Smooth muscle cell (in vitro differentiated cells): ENCODE data around the gene TMEM92. TPM values are rescaled to one million over a fixed set of nuclear protein-coding genes. Genes with fewer than 3 reads are reported as not detected.

Experiments used
- DNase-seq: peaks from one replicate; lab custom pipeline; 2025; ENCODE audit not compliant: unreplicated experiment; lab: John Stamatoyannopoulos, UW
- H2AFZ ChIP-seq: fragments of 200-600 bp; sonication (generic); 2 replicates; pipeline ENCODE4 v1.6.0; 2016; ENCODE audit warnings: antibody characterized with exemption, low read depth, mild to moderate bottlenecking
- H3F3A ChIP-seq: fragments of 200-600 bp; sonication (generic); 2 replicates; pipeline ENCODE4 v1.6.0; 2017; ENCODE audit warnings: antibody characterized with exemption, low read depth
- H3K27ac ChIP-seq: fragments of 200-600 bp; sonication (generic); 2 replicates; pipeline ENCODE4 v1.5.1; 2016; ENCODE audit warnings: low read depth, mild to moderate bottlenecking
- H3K27me3 ChIP-seq: fragments of 200-600 bp; sonication (generic); 2 replicates; pipeline ENCODE4 v1.6.1; 2016; ENCODE audit warnings: low read depth, mild to moderate bottlenecking
- H3K36me3 ChIP-seq: fragments of 200-600 bp; sonication (generic); 2 replicates; pipeline ENCODE4 v1.5.1; 2016; ENCODE audit warnings: low read depth
- H3K4me1 ChIP-seq: fragments of 200-600 bp; sonication (generic); 2 replicates; pipeline ENCODE4 v1.5.1; 2016; ENCODE audit warnings: low read depth
- H3K4me2 ChIP-seq: fragments of 200-600 bp; sonication (generic); 2 replicates; pipeline ENCODE4 v1.6.0; 2016; ENCODE audit warnings: mild to moderate bottlenecking
- H3K4me3 ChIP-seq: fragments of 200-600 bp; sonication (generic); 2 replicates; pipeline ENCODE4 v1.5.1; 2016; ENCODE audit warnings: mild to moderate bottlenecking
- H3K79me2 ChIP-seq: fragments of 200-600 bp; sonication (generic); 2 replicates; pipeline ENCODE4 v1.6.0; 2016; ENCODE audit warnings: low read depth, mild to moderate bottlenecking
- H3K9ac ChIP-seq: fragments of 200-600 bp; sonication (generic); 2 replicates; pipeline ENCODE4 v1.6.0; 2016; ENCODE audit warnings: low read depth
- H3K9me3 ChIP-seq: fragments of 200-600 bp; sonication (generic); replicated peaks from 2 replicates; pipeline ENCODE4 v1.5.1; 2016; ENCODE audit warnings: low read depth
- H4K20me1 ChIP-seq: fragments of 200-600 bp; sonication (generic); 2 replicates; pipeline ENCODE4 v1.6.0; 2016; ENCODE audit warnings: low read depth
- CTCF ChIP-seq: fragments of 200-600 bp; sonication (generic); IDR thresholded peaks from 2 replicates; pipeline ENCODE4 v1.5.1; 2017; ENCODE audit warnings: borderline replicate concordance, mild to moderate bottlenecking, antibody characterized with exemption; ENCODE audit not compliant: insufficient read depth, poor library complexity, severe bottlenecking
- WGBS: methylation state at CpG from one replicate; pipeline ENCODE4 v1.1.7; 2016; ENCODE audit warnings: low lambda C conversion rate; 5-methylcytosine and 5-hydroxymethylcytosine counted together
- polyA plus RNA-seq: library from polyadenylated mRNA; unstranded; fragments of >200 nt; fragmentation: Nextera tagmentation; extraction: Ambion mirVana; gene quantifications from 2 replicates; pipeline ENCODE4 v1.2.1, GENCODE V29; 2016
- total RNA-seq: library from RNA; depleted of rRNA; stranded (reverse); fragments of >200 nt; gene quantifications from 2 replicates; pipeline ENCODE4 v1.2.3, GENCODE V29; 2014

TMEM92 gene
- total and polyA plus RNA-seq, 2 experiments from 2014 or later: 4.8 to 7.4 TPM

- Histone ChIP-seq H3K9ac (peak overlapping the region; percentile 34), H3K27ac (peak overlapping the region; percentile 88), H3K36me3 (no peaks in the 10 kb centered on the region), H3K4me3 (no peak overlapping the region), H3K4me2 (peak overlapping the region; percentile 89), H4K20me1 (no peaks in the 10 kb centered on the region), H3F3A (peaks cover 31% of the 10 kb centered on the region), H3K4me1 (peaks cover 68% of the 10 kb centered on the region), H3K27me3 (no peaks in the 10 kb centered on the region), H3K9me3 (no peaks in the 10 kb centered on the region), H3K79me2 (peaks cover 39% of the 10 kb centered on the region), H2AFZ (no peak overlapping the region)
- no peak for TF ChIP-seq CTCF
- WGBS: 49% methylated on average over 13 of the region's 13 CpGs
- no peak for DNase-seq
These were observed 7.7 kb upstream of the TMEM92 start for GRCh38 chr17:50266384-50267073.

GRCh38 chr17:50267074-50267841 lies 7.0 kb upstream of the TMEM92 start:
- TF ChIP-seq CTCF: no peak
- peaks cover 43% of the 10 kb centered on the region for H3K79me2 ChIP-seq
- no peaks in the 10 kb centered on the region for H4K20me1 ChIP-seq
- no peak overlapping the region for H2AFZ ChIP-seq
- H3K27me3 ChIP-seq: no peaks in the 10 kb centered on the region
- H3F3A ChIP-seq: peaks cover 34% of the 10 kb centered on the region
- peak overlapping the region; percentile 89 for H3K4me2 ChIP-seq
- peak overlapping the region; percentile 88 for H3K27ac ChIP-seq
- H3K36me3 ChIP-seq: no peaks in the 10 kb centered on the region
- no peaks in the 10 kb centered on the region for H3K9me3 ChIP-seq
- DNase-seq: no peak
- 60% methylated on average over 10 of the region's 10 CpGs for WGBS
- peak overlapping the region; percentile 34 for H3K9ac ChIP-seq
- H3K4me1 ChIP-seq: peaks cover 69% of the 10 kb centered on the region
- H3K4me3 ChIP-seq: no peak overlapping the region

GRCh38 chr17:50268026-50268425 lies 6.2 kb upstream of the TMEM92 start:
- 55% methylated on average over 5 of the region's 5 CpGs for WGBS
- peaks cover 69% of the 10 kb centered on the region for H3K4me1 ChIP-seq
- peaks cover 34% of the 10 kb centered on the region for H3F3A ChIP-seq
- no peak overlapping the region for H2AFZ ChIP-seq
- H3K27ac ChIP-seq: peak overlapping the region; percentile 88
- H3K9me3 ChIP-seq: no peaks in the 10 kb centered on the region
- H3K36me3 ChIP-seq: no peaks in the 10 kb centered on the region
- DNase-seq: no peak
- no peaks in the 10 kb centered on the region for H3K27me3 ChIP-seq
- peaks cover 48% of the 10 kb centered on the region for H3K79me2 ChIP-seq
- H3K4me3 ChIP-seq: no peak overlapping the region
- peak overlapping the region; percentile 17 for H3K9ac ChIP-seq
- TF ChIP-seq CTCF: no peak
- peak overlapping the region; percentile 89 for H3K4me2 ChIP-seq
- no peaks in the 10 kb centered on the region for H4K20me1 ChIP-seq
